HepG2 (cell line): Measurements from ENCODE around the gene PRICKLE2. TPM values are rescaled to one million over a fixed set of nuclear protein-coding genes. Genes with fewer than 3 reads are reported as not detected.

Source experiments
- ATAC-seq: fragments of 200-7000 bp; cut with Tn5 transposase; 3 replicates; pipeline ENCODE4 v1.9.1; 2020; ENCODE audit warnings: mild to moderate bottlenecking, moderate library complexity
- BruUV-seq: library from RNA; stranded (reverse); fragments of 400-500 nt; replicated peaks from 2 replicates; lab custom pipeline; 2021; lab: Mats Ljungman, UMichigan
- CTCF ChIA-PET: fragments of 300-600 bp; formaldehyde crosslinking; extraction: SDS; loops from one replicate; lab custom pipeline; 2021; ENCODE audit warnings: low total read pairs, inconsistent platforms, low intra/inter-chr PET ratio; lab: Yijun Ruan, JAX
- POLR2A ChIA-PET: fragments of 350-600 bp; sonication (Branson Sonifier 250); formaldehyde crosslinking; loops from one replicate; lab custom pipeline; 2020; ENCODE audit warnings: antibody characterized with exemption, inconsistent platforms; lab: Yijun Ruan, JAX
- DNase-seq: peaks from one replicate; pipeline ENCODE4 v3.0.0-alpha.2; 2015; ENCODE audit warnings: low spot score
- FAIRE-seq: peaks from 3 replicates; lab custom pipeline; 2011; peaks lifted over from hg19 to GRCh38; lab: Jason Lieb, UNC
- H2AFZ ChIP-seq: one replicate; pipeline ENCODE4 v1.6.1; 2011; ENCODE audit warnings: low read length, inconsistent platforms
- H3K27ac ChIP-seq: fragments of 300-600 bp; 3 replicates; pipeline ENCODE4 v1.8.0; 2011; ENCODE audit warnings: mixed run types, mild to moderate bottlenecking, mixed read lengths, low read length, inconsistent platforms; ENCODE audit not compliant: insufficient read depth; ENCODE audit errors: extremely low read length
- H3K27me3 ChIP-seq, 2 experiments: fragments of 200-600 bp in 1 of 2; 2 replicates in 1 of 2; 3 replicates in 1 of 2; pipeline versions ENCODE4 v1.6.0 to v1.8.0; 2011; ENCODE audit warnings: low read length in 2 of 2, mild to moderate bottlenecking in 2 of 2, moderate library complexity in 2 of 2, inconsistent platforms in 1 of 2; ENCODE audit not compliant: insufficient read depth in 2 of 2, control insufficient read depth in 1 of 2
- H3K36me3 ChIP-seq, 2 experiments: fragments of 200-600 bp in 1 of 2; replicated peaks in 1 of 2; 2 replicates in 1 of 2; 3 replicates in 1 of 2; pipeline versions ENCODE4 v1.5.1 to v1.8.0; 2011; ENCODE audit warnings: low read length in 2 of 2, inconsistent platforms in 1 of 2; ENCODE audit not compliant: insufficient read depth in 2 of 2, control insufficient read depth in 1 of 2
- H3K4me1 ChIP-seq: 2 replicates; pipeline ENCODE4 v1.5.1; 2012; ENCODE audit warnings: low read length, inconsistent platforms; ENCODE audit not compliant: insufficient read depth
- H3K4me2 ChIP-seq: 2 replicates; pipeline ENCODE4 v1.6.0; 2011; ENCODE audit warnings: low read depth, low read length, inconsistent platforms
- H3K4me3 ChIP-seq, 3 experiments: fragments of 200-600 bp in 1 of 3; sonication (generic), shearing (Covaris generic) in 1 of 3; replicated peaks in 1 of 3; 2 replicates each; pipeline ENCODE4 v1.5.1; 2011 to 2016; ENCODE audit warnings: low read length in 3 of 3, inconsistent platforms in 2 of 3, low read depth in 2 of 3, mild to moderate bottlenecking in 2 of 3, control low read depth in 1 of 3, mixed read lengths in 1 of 3; ENCODE audit not compliant: insufficient read depth in 1 of 3
- H3K79me2 ChIP-seq: one replicate; pipeline ENCODE4 v1.6.1; 2011; ENCODE audit warnings: low read length, inconsistent platforms; ENCODE audit not compliant: insufficient read depth
- H3K9ac ChIP-seq: 2 replicates; pipeline ENCODE4 v1.6.0; 2011; ENCODE audit warnings: mild to moderate bottlenecking, low read depth, low read length, inconsistent platforms; ENCODE audit not compliant: insufficient read depth
- H3K9me3 ChIP-seq: 2 replicates; pipeline ENCODE4 v1.5.1; 2012; ENCODE audit warnings: mild to moderate bottlenecking, low read length
- H4K20me1 ChIP-seq: 2 replicates; pipeline ENCODE4 v1.6.0; 2011; ENCODE audit warnings: inconsistent platforms, mild to moderate bottlenecking, low read length, moderate library complexity; ENCODE audit not compliant: insufficient read depth
- CTCF ChIP-seq: sonication (generic); formaldehyde crosslinking; IDR thresholded peaks from 2 replicates; pipeline ENCODE4 v1.5.0; 2020; ENCODE audit warnings: mild to moderate bottlenecking, missing genetic modification reagents, moderate library complexity
- MLLT10 ChIP-seq: sonication (generic); formaldehyde crosslinking; IDR thresholded peaks from 2 replicates; pipeline ENCODE4 v1.4.0; 2020; ENCODE audit warnings: missing genetic modification reagents
- MTA1 ChIP-seq: sonication (generic); formaldehyde crosslinking; IDR thresholded peaks from 2 replicates; pipeline ENCODE4 v1.4.0; 2020; ENCODE audit warnings: missing genetic modification reagents, mild to moderate bottlenecking, borderline replicate concordance
- NCOR1 ChIP-seq: fragments of 200-600 bp; sonication (generic); IDR thresholded peaks from 2 replicates; pipeline ENCODE4 v1.7.0; 2017; ENCODE audit warnings: antibody characterized with exemption, low read length, borderline replicate concordance
- RNF2 ChIP-seq: fragments of 450-650 bp; conservative IDR thresholded peaks from 2 replicates; pipeline ENCODE4 v1.6.1; 2016; ENCODE audit warnings: low read depth
- STAG1 ChIP-seq: sonication (generic); formaldehyde crosslinking; IDR thresholded peaks from 2 replicates; pipeline ENCODE4 v1.4.0; 2020; ENCODE audit warnings: missing genetic modification reagents
- TBX2 ChIP-seq: sonication (generic); formaldehyde crosslinking; IDR thresholded peaks from 2 replicates; pipeline ENCODE4 v1.5.0; 2020; ENCODE audit warnings: missing genetic modification reagents, mild to moderate bottlenecking, borderline replicate concordance
- ZNF639 ChIP-seq: conservative IDR thresholded peaks from 2 replicates; pipeline ENCODE4 v1.6.1; 2018; ENCODE audit warnings: missing genetic modification reagents
- WGBS: methylation state at CpG from one replicate; pipeline ENCODE4 v1.1.6; 2017; ENCODE audit warnings: low lambda C conversion rate; 5-methylcytosine and 5-hydroxymethylcytosine counted together
- in situ Hi-C: cut with HindIII; loops from 2 replicates; pipeline ENCODE4 v1.10.0; 2017; ENCODE audit warnings: low pct_unique_long_range_greater_than_20kb; ENCODE audit not compliant: extremely low pct_ligation_motif_present
- intact Hi-C: fragments of 100-400 bp; cut with micrococcal nuclease; formaldehyde crosslinking; loops from one replicate; pipeline ENCODE4 v1.10.0; 2022; ENCODE audit not compliant: unreplicated experiment
- polyA plus RNA-seq, 8 experiments: library from polyadenylated mRNA; depleted of rRNA in 3 of 8; stranded (reverse) in 7 of 8; unstranded in 1 of 8; fragments of >200 nt; fragmentation: Illumina TruSeq in 4 of 8; extraction: Trizol in 4 of 8; gene quantifications; 2 replicates each; pipeline versions ENCODE4 v1.2.1 to v1.2.3, GENCODE V29; 2011 to 2016; ENCODE audit warnings: low read depth in 4 of 8, missing spikeins in 1 of 8, mixed read lengths in 1 of 8; ENCODE audit not compliant: insufficient read depth in 1 of 8
- total RNA-seq, 5 experiments: library from RNA; depleted of rRNA; stranded (reverse); fragments of >200 nt; fragmentation: Illumina TruSeq; extraction: Trizol; gene quantifications; 2 replicates each; pipeline ENCODE4 v1.2.3, GENCODE V29; 2016; ENCODE audit warnings: low read depth in 1 of 5
- TF ChIP-seq, protein P1 (sequence below): IDR thresholded peaks from 2 replicates; pipeline ENCODE4 v1.6.1; 2016; ENCODE audit warnings: mild to moderate bottlenecking, missing biosample characterization, missing genetic modification reagents
- TF ChIP-seq, protein P2 (sequence below): sonication (generic); formaldehyde crosslinking; IDR thresholded peaks from 2 replicates; pipeline ENCODE4 v1.4.0; 2020; ENCODE audit warnings: missing genetic modification reagents, borderline replicate concordance

Gene PRICKLE2
- total and polyA plus RNA-seq, 2 of the 13 experiments (the other 11 are each of a cell fraction or from before 2014, with no cell fraction given), result 0.01 to 0.07 TPM

GRCh38 chr3:64073158-64073761 is 152.0 kb downstream of the PRICKLE2 start:
- Histone ChIP-seq H3K9ac (no peak overlapping the region), H3K27ac (no peak overlapping the region), H3K9me3 (no peaks in the 10 kb centered on the region), H3K79me2 (no peaks in the 10 kb centered on the region), H4K20me1 (no peaks in the 10 kb centered on the region), H2AFZ (no peak overlapping the region), H3K36me3 (no peaks in the 10 kb centered on the region), H3K4me2 (no peak overlapping the region), H3K4me1 (no peaks in the 10 kb centered on the region), H3K27me3 (no peaks in the 10 kb centered on the region; a peak in 1 of 5 replicates), H3K4me3 (no peak overlapping the region)
- in situ Hi-C loops, result no loop called here
- TF ChIP-seq CTCF (CRISPR knock-in tag) (peak; percentile 37), TBX2 (no peak), NCOR1 (no peak), STAG1 (CRISPR knock-in tag) (peak; percentile 38)
- WGBS, result 0% methylated on average over 1 of the region's 1 CpG
- BruUV-seq, result no TSS peak
- intact Hi-C loops, result no loop called here
- DNase-seq (no peak), FAIRE-seq (no peak), ATAC-seq (no peak)
- CTCF ChIA-PET, result no interaction called here
- POLR2A ChIA-PET, result no interaction called here

DNA sequence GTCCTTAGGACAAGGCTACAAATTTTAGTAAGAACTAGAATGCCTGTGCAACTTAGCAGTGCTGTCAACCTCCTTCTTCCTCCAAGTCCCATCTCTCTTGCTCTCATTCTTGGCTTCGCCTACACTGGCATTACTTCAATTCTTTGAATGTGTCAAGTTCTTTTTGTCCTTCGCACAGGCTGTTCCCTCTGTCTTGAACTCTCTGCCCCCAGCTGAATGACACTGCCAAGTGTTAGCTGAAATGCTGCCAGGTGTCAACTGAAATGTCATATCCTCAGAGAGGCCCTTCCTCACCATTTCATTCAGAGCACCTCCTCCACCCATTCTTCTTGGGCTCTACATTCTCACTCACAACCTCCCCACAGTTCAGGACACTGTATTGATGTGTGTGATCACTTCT is 153.1 kb downstream of the PRICKLE2 start:
- WGBS, result 61% methylated on average over 2 of the region's 2 CpGs
- Histone ChIP-seq H3K79me2 (no peaks in the 10 kb centered on the region), H2AFZ (no peak overlapping the region), H3K4me2 (no peak overlapping the region), H3K36me3 (no peaks in the 10 kb centered on the region), H3K27ac (no peak overlapping the region), H3K4me1 (no peaks in the 10 kb centered on the region), H3K27me3 (no peaks in the 10 kb centered on the region; a peak in 1 of 5 replicates), H4K20me1 (no peaks in the 10 kb centered on the region), H3K9me3 (no peaks in the 10 kb centered on the region), H3K4me3 (no peak overlapping the region), H3K9ac (no peak overlapping the region)
- intact Hi-C loops, result no loop called here
- CTCF ChIA-PET, result no interaction called here
- POLR2A ChIA-PET, result no interaction called here
- FAIRE-seq (no peak), ATAC-seq (no peak), DNase-seq (no peak)
- in situ Hi-C loops, result no loop called here
- no TSS peak for BruUV-seq
- TF ChIP-seq, protein P1, sequence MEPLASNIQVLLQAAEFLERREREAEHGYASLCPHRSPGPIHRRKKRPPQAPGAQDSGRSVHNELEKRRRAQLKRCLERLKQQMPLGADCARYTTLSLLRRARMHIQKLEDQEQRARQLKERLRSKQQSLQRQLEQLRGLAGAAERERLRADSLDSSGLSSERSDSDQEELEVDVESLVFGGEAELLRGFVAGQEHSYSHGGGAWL (CRISPR knock-in tag), result no peak
- TF ChIP-seq MLLT10 (CRISPR knock-in tag), result no peak
- TF ChIP-seq ZNF639, result no peak
- TF ChIP-seq, protein P2, sequence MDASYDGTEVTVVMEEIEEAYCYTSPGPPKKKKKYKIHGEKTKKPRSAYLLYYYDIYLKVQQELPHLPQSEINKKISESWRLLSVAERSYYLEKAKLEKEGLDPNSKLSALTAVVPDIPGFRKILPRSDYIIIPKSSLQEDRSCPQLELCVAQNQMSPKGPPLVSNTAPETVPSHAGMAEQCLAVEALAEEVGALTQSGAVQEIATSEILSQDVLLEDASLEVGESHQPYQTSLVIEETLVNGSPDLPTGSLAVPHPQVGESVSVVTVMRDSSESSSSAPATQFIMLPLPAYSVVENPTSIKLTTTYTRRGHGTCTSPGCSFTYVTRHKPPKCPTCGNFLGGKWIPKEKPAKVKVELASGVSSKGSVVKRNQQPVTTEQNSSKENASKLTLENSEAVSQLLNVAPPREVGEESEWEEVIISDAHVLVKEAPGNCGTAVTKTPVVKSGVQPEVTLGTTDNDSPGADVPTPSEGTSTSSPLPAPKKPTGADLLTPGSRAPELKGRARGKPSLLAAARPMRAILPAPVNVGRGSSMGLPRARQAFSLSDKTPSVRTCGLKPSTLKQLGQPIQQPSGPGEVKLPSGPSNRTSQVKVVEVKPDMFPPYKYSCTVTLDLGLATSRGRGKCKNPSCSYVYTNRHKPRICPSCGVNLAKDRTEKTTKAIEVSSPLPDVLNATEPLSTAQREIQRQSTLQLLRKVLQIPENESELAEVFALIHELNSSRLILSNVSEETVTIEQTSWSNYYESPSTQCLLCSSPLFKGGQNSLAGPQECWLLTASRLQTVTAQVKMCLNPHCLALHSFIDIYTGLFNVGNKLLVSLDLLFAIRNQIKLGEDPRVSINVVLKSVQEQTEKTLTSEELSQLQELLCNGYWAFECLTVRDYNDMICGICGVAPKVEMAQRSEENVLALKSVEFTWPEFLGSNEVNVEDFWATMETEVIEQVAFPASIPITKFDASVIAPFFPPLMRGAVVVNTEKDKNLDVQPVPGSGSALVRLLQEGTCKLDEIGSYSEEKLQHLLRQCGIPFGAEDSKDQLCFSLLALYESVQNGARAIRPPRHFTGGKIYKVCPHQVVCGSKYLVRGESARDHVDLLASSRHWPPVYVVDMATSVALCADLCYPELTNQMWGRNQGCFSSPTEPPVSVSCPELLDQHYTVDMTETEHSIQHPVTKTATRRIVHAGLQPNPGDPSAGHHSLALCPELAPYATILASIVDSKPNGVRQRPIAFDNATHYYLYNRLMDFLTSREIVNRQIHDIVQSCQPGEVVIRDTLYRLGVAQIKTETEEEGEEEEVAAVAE, result no peak
- no peak for TF ChIP-seq RNF2
- TF ChIP-seq MTA1 (CRISPR knock-in tag), result no peak
